Epithelial cell of proximal tubule (primary cell): ENCODE results near the gene AFF3. TPM values are rescaled to one million over a fixed set of nuclear protein-coding genes. Genes with fewer than 3 reads are reported as not detected.
A peak's percentile ranks its signal among the peaks of the same experiment; 100 is the strongest.

Source experiments
- DNase-seq: peaks from one replicate; pipeline ENCODE4 v3.0.0-alpha.2; 2011; ENCODE audit warnings: low read depth
- H3K4me3 ChIP-seq: 2 replicates; pipeline ENCODE4 v1.5.1; 2011; ENCODE audit warnings: low read depth, mild to moderate bottlenecking, low read length
- total RNA-seq: library from RNA; depleted of rRNA; stranded (reverse); fragments of >200 nt; gene quantifications from 2 replicates; pipeline ENCODE4 v1.2.3, GENCODE V29; 2015
- TF ChIP-seq, protein P1 (sequence below): conservative IDR thresholded peaks from 2 replicates; pipeline ENCODE4 v1.5.1; 2012; ENCODE audit warnings: low read depth, mild to moderate bottlenecking, low read length

The AFF3 gene
- total RNA-seq, 1 donor from 2014 or later = 0.35 TPM

DNA sequence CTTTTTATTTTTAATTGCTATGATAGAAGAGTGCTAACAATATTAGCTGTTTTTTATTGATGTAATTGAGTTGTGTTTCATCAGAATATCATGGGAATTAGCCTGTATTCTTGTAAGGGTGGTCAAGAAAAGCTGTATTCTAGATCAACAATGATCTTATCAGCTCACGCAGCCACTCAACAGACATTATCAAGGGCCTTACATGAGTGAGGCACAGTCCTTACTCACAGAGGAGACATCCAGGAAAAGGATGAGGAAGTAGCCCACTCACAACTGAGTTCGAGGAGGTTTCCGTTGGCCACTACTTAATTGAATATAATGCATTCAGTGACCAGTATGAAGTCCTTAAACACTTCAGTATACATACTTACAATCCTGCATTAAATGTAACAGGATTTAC lies 152.5 kb downstream of the AFF3 start:
- H3K4me3 ChIP-seq = no peak overlapping the region
- TF ChIP-seq, protein P1, sequence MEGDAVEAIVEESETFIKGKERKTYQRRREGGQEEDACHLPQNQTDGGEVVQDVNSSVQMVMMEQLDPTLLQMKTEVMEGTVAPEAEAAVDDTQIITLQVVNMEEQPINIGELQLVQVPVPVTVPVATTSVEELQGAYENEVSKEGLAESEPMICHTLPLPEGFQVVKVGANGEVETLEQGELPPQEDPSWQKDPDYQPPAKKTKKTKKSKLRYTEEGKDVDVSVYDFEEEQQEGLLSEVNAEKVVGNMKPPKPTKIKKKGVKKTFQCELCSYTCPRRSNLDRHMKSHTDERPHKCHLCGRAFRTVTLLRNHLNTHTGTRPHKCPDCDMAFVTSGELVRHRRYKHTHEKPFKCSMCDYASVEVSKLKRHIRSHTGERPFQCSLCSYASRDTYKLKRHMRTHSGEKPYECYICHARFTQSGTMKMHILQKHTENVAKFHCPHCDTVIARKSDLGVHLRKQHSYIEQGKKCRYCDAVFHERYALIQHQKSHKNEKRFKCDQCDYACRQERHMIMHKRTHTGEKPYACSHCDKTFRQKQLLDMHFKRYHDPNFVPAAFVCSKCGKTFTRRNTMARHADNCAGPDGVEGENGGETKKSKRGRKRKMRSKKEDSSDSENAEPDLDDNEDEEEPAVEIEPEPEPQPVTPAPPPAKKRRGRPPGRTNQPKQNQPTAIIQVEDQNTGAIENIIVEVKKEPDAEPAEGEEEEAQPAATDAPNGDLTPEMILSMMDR = no peak
- DNase-seq = no peak

DNA sequence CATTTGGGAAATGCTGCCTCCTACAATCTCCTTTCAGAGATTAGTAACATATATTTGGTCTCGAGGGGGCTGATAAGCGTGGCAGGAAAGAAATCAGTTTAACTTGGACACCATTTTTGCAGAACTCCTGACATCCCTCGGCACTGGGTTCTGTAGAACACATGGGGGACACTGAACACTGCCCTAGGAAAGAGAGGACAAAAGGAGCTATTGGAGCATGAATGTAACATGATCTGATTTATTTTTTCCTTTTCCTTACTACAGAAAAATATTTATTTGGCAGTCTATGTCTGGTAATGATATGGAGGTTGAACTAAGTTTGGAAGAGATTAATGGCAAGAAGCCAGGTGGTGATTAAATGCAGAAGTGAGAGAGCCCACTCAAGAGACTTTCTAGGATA lies 153.8 kb downstream of the AFF3 start:
- TF ChIP-seq, protein P1 = no peak
- no peak overlapping the region for H3K4me3 ChIP-seq
- DNase-seq = no peak

DNA sequence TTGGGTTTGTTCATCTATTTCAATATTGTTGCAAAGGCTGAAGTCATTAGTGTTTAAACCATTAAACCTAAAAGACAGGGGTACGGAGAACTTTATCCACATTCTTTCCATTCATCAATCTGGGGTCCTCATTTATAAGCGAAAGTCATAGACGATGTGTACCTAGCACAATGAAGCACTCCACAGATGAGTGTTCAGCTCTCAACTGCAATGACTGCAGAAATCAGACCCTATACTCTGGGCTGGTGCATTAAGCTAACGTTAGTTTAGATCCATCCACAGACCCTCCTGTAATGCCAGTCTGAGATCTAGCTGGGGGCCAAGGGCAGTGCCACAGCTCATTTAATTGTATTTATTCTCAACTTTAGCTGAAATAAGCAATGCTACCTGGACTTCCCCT lies 155.2 kb downstream of the AFF3 start:
- TF ChIP-seq, protein P1 = no peak
- H3K4me3 ChIP-seq = no peak overlapping the region
- DNase-seq = no peak

DNA sequence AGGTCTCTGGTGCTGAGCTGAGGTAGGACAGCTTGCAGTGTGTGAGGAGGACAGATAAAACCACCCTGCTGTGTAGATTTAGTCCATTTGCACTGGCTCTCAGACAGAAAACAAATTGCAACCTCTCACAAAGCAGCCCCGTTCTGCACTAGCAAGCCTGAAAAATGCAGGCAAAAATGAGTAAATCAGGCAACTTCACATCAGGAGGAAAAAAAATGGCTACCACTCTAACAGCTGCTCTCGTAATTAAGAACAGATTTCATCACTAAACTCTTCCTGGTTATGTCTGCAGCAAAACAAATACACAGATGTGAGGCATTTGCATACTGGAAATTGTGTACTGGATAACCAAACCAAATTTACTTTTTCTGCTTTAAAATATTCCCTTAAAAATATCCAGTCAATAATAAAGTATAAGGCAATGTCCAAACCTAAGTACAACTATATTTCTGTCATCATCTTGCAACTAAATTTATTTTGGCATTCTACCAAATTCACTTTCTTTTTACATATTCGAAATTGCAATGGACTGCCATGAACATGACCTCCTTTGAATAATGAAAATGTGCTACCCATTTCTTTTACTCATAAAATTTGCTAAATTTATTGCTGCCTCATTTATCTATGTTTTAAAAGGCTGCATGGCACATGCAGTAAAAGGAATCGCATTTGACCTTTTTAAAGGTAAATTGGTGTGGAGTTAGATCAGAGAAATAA lies 157.4 kb downstream of the AFF3 start:
- TF ChIP-seq, protein P1 = no peak
- DNase-seq = peak; percentile 33
- no peak overlapping the region for H3K4me3 ChIP-seq

DNA sequence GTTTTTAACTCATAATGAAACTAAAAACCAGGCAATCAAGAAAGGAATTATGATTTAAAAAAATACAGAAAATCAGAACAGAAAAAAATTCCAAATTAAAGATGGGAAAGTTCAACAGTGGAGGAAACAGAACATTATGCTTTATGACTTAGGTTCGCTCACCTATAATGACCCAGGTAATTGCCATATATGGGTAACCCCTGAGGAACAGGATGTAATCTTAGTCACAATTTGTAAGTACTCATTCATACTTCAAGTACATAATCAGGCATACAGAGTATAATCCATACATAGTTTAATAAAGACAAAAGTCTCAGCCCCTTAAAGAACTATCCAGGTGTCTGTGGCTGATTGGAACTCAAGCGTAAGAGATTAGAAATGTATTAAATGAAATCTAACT lies 159.6 kb downstream of the AFF3 start:
- DNase-seq = no peak
- TF ChIP-seq, protein P1 = no peak
- no peak overlapping the region for H3K4me3 ChIP-seq

DNA sequence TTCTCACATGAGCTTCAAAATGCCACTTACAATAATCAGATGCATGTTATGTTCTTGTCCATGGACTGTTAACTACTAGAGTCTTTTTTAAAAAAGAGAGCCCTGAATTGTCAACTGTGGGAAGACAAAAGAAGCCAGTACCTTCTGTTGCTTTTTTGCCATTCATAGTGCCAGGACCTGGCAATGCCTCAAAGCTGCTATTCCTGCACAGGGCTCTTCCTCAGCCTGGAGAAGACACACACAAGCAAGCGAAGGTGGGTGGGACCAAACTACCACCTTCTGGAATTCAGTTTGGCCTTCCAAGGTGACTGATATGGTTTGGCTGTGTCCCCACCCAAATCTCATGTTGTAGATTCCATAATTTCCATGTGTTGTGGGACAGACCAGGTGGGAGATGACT lies 160.6 kb downstream of the AFF3 start:
- no peak overlapping the region for H3K4me3 ChIP-seq
- DNase-seq = no peak
- TF ChIP-seq, protein P1 = no peak

DNA sequence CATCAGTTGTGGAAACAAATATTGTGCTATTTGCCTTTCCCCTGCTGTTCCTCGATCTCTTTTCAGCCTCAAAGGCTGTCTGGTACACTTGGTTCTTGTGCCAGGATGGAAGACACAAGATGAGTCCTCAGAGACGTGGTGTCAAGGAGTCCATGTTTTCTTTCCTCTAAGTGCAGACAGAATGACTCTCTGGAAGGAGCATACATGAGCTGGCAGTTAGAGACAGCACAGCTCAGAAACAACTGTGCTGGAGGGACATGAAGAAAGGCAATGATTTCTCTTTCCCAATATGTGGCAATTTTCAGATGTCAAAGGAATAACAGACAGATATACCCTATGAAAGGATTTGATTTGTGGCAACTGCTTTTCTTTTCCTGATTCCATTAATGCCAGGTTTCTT lies 162.2 kb downstream of the AFF3 start:
- TF ChIP-seq, protein P1 = no peak
- no peak overlapping the region for H3K4me3 ChIP-seq
- no peak for DNase-seq
